Activated CD8-positive, alpha-beta memory T cell treated with anti-CD3 and anti-CD28 coated beads for 4 hours (primary cell): Measurements from ENCODE around the gene TCN1.
A peak's percentile ranks its signal among the peaks of the same experiment; 100 is the strongest.
"Not testable (repeated sequence)": the region's sequence is repeated elsewhere in the genome, so short reads cannot be mapped to it uniquely, and the experiment has no call there.

Experiments used
- DNase-seq, 2 donors: peaks; one replicate each; pipeline ENCODE4 v3.0.0-alpha.2; 2020; ENCODE audit warnings: low read depth in 2 of 2

The TCN1 gene

GRCh38 chr11:59857439-59858434 lies 8.6 kb downstream of the TCN1 start:
- peak in 1 of 2 donors; percentile 7 for DNase-seq

GRCh38 chr11:59854871-59855270 lies 11.4 kb downstream of the TCN1 start:
- DNase-seq, result no peak

- not testable (repeated sequence) for DNase-seq
Measured at GRCh38 chr11:59851416-59851815, 14.9 kb downstream of the TCN1 start.

DNA sequence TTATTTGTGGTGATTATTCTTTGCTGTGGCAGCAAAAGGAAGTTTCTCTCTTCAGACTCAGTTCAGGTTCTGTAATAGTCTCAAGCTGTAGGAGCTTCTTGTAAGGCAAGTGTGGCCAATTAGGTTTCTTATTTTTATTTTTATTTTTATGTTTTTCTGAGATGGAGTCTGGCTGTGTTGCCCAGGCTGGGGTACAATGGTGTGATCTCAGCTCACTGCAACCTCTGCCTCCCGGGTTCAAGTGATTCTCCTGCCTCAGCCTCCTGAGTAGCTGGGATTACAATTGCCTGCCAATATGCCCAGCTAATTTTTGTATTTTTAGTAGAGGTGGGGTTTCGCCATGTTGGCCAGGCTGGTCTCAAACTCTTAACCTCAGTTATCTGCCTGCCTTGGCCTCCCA lies 16.7 kb downstream of the TCN1 start:
- not testable (repeated sequence) for DNase-seq

DNA sequence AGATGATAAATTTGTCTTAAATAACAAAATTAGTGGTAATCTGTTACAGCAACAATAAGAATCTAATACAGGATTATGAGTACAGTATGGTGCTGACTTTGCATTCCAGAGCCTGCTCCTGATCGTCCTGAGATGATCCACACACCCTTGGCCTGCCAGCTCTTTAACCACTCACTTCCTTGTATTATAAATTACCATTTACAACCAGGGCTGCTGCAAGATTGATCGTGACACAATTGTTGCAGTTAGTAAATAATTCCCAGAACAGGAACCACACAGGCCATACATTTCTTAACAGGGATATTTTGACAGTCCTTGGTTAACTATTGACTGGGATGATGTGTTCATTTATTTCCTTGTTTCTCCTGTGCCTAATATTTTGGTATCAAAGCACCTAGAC lies 17.2 kb downstream of the TCN1 start:
- no peak for DNase-seq

GRCh38 chr11:59848439-59848838 lies 17.8 kb downstream of the TCN1 start:
- not testable (repeated sequence) for DNase-seq

- no peak for DNase-seq
Measured at GRCh38 chr11:59847626-59848025, 18.7 kb downstream of the TCN1 start.

DNA sequence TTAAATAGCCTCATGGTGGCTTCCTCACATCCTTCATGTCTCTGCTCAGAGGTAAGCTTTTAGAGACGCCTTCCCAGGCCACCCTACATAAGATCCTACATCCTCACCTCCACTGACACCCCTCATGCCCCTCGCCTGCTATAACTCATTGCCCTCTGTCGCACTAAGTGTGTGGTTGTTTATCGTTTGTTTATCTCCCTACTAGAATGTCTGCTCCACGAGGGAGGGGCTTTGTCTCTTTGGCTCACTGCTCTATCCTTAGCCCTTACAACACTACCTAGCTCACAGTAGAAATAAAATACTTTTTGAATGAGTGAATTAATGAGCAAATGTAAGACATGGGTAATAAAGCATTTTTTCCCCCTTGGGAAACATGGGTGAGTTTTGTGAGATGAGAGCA lies 19.7 kb downstream of the TCN1 start:
- DNase-seq, result no peak

DNA sequence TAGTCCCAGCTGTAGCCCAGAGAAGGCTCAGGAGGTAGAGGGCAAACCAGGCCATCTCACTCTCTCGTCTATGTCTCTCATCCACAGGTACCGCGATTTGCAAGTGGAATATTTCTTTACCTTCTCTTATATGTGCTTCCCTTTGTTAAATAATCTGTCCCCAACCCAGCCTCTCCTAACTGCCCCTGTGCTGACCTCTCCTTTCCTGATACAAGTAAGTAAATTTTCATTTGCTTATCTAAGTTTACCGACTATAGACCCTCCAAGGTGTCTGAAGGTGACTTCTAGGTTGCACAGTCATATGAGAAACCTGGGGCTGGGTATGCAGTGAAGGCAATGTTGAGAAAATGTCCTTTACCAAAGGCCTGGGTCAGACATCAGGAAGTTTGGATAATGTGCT lies 20.9 kb downstream of the TCN1 start, which contains the start of gene CBLIF:
Gene CBLIF (minus strand): TSS at position 101 of the 400 bp plus-strand sequence. CDS start 46 bp downstream, at position 55.
- DNase-seq, result no peak

- DNase-seq, result no peak
Measured at GRCh38 chr11:59842316-59842715, 24.0 kb downstream of the TCN1 start.

DNA sequence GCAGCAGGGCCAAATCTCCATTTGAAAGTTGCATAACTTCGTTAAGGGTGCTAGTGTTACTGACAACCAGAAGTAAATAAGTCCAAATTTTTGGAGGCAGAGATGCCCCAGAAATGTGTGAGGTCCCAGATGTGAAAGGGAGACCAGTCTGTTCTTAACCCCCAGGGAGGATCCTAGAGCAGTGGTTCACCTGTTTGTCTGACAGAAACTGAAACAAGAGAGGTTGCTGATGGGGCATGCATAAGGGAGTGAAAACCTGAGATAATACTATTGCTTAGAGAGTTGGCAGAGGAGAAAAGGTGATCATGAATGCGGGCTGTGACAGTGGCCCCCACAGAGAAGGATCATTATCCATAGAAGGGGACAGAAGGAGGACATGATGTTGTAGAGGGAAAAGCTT lies 24.8 kb downstream of the TCN1 start:
- no peak for DNase-seq

DNA sequence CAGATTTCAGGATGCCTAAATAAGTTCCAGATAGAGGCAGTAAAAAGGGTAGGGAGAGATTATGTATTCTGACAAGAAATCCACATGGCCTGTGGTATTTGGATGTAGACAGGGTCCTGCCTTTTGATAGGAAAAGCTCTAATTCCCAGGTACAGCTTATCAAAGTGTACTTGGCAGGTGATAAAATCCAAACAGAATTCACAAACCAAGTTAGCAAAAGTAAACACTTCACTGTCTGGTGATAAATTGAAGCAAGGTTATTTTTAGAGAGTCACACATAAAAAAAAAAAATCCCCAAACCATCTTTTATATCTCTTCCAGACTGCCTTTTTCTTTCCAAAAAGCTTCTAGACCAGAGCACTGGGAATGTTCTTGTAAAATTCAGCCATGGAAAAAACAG lies 26.7 kb downstream of the TCN1 start:
- no peak for DNase-seq

- no peak for DNase-seq
Measured at GRCh38 chr11:59833602-59834001, 32.7 kb downstream of the TCN1 start.

DNA sequence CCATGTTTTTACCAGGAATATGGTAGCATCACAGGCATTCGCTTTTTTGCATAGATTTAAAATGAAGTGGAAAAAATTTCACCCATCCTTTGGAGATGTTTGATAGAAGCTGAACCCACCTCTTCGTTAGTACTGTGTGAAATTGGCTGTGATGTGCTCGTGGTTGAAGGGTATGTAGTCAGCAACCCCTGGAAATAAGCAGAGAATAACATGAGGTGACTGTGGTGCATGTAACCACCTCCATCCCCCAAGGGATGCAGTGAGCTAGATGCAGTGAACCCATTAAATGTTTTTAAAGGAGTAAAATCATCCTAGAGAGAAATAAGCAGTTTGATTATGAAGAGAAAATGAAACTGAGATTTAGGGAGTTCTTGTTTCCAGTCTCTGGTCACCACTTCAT lies 36.9 kb downstream of the TCN1 start:
- no peak for DNase-seq

DNA sequence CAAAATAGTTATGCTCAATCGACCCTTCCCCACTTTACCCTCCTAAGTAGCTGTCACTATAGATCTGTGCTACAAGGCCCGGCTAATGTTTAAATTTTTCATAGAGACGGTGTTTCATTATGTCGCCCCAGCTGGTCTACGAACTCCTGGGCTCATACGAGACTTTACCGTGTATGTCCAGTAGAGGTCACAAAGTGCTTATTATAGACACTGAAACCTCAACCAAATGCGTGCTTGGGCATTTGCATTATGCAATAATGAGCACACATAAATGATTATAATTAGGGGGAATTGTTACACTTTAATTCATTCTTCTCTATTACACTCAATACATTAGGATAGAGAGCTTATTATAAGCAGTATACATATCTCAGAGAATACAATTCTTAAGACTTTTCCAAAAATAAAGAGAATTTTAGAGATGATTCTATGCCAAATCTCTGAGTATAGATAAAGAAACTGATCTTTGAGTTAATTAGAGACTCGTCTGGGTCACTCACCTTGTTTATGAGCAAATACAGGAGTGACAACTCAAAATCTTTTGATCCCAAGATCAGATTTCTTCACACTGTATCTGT lies 43.2 kb downstream of the TCN1 start:
- DNase-seq, result no peak

DNA sequence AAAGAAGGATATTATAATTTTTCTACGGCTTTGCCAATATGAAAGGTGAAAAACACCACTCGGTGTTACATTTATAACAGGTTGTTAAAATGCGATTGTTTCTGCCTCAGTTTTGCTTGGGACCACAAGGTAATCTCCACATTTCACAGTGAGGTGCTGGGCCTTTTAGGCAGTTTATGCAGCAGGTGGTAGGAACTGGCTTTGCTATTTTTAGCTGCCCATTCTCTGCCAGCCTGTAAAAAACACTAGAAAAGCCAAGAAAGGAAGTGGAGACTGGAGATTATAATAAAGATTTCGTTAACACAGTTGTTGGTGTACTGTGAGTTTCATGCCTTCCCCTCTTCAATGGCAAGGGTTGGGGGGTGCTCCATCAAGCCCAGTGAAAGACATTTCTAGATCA lies 47.7 kb downstream of the TCN1 start:
- no peak for DNase-seq

DNA sequence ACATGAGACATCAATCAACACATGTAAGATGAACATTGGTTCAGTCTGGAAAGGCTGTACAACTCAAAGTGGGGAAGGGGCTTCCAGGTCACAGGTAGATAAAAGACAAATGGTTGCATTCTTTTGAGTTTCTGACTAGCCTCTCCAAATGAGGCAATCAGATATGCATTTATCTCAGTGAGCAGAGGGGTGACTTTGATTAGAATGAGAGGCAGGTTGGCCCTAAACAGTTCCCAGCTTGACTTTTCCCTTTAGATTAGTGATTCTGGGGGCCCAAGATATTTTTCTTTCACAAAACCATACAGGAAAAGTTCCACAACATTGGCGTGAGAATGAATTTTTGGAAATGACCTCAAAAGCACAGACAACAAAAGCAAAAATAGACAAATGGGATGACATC lies 49.9 kb downstream of the TCN1 start:
- not testable (repeated sequence) for DNase-seq

DNA sequence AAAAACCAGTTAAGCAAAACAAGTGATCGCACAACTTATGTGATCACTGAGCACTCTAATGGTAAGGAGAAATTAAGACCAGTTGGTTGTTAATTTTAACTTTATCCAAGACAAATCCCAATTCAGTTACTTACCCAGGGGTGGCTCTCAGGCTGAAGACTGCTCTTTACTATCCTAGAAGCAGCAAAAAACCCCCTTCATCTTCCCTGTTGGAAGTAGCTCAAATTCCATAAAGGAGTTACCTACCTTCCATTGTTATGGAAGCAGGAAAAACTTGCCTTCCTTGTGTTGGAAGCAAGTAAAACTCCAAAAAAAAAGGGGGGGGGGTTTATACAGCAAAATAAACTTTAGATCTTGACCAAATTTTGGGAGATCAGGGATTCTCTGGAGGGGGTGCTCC lies 50.5 kb downstream of the TCN1 start:
- DNase-seq, result no peak

GRCh38 chr11:59814021-59814420 lies 52.3 kb downstream of the TCN1 start:
- DNase-seq, result no peak

- DNase-seq, result no peak
Measured at GRCh38 chr11:59813364-59813763, 52.9 kb downstream of the TCN1 start.

GRCh38 chr11:59812220-59812619 lies 54.1 kb downstream of the TCN1 start:
- no peak for DNase-seq

GRCh38 chr11:59810911-59811259 lies 55.4 kb downstream of the TCN1 start:
- no peak for DNase-seq
